Left lung (tissue), 10 donors: ENCODE data around the gene FGF1. TPM values are rescaled to one million over a fixed set of nuclear protein-coding genes. Genes with fewer than 3 reads are reported as not detected.

Experiments used
- ATAC-seq: fragments of 200-7000 bp; cut with Tn5 transposase; one replicate; pipeline ENCODE4 v1.9.1; 2020; ENCODE audit warnings: moderate library complexity
- DNase-seq, 4 donors: peaks; one replicate each; pipeline ENCODE4 v3.0.0-alpha.2; 2013 to 2020
- H3K27ac ChIP-seq, 2 donors: fragments of 200-600 bp; sonication (generic) in 1 of 2; one replicate each; pipeline versions ENCODE4 v1.5.0 to v1.8.0; 2020 to 2021
- H3K27me3 ChIP-seq, 2 donors: fragments of 200-600 bp; sonication (generic) in 1 of 2; one replicate each; pipeline versions ENCODE4 v1.5.0 to v1.8.0; 2020 to 2021
- H3K36me3 ChIP-seq, 2 donors: fragments of 200-600 bp; sonication (generic) in 1 of 2; one replicate each; pipeline versions ENCODE4 v1.5.0 to v1.8.0; 2020 to 2021
- H3K4me1 ChIP-seq, 2 donors: fragments of 200-600 bp; one replicate each; pipeline ENCODE4 v1.8.0; 2021
- H3K4me3 ChIP-seq, 2 donors: fragments of 200-600 bp; sonication (generic) in 1 of 2; one replicate each; pipeline versions ENCODE4 v1.5.0 to v1.8.0; 2020 to 2021; ENCODE audit warnings: mild to moderate bottlenecking in 1 of 2
- H3K9me3 ChIP-seq, 2 donors: fragments of 200-600 bp; sonication (generic) in 1 of 2; one replicate each; pipeline versions ENCODE4 v1.5.0 to v1.8.0; 2020 to 2021
- intact Hi-C, 2 donors: fragments of 100-400 bp; cut with DNase I; formaldehyde crosslinking; loops; one replicate each; pipeline versions ENCODE4 v1.11.2 to v1.14.2; 2022
- polyA plus RNA-seq, 6 donors: library from polyadenylated mRNA; unstranded; fragments of 120-200 nt; gene quantifications; one replicate each; pipeline ENCODE4 v1.2.1, GENCODE V29; 2013; ENCODE audit not compliant: insufficient read length in 6 of 6
- total RNA-seq, 2 donors: library from RNA; stranded (reverse); fragmentation: NEBNext Ultra II Directional; extraction: Animal tissue kit (Norgen Biotek cat#: 25700); gene quantifications; one replicate each; pipeline ENCODE4 v1.2.1, GENCODE V29; 2021
- TF ChIP-seq, protein P1 (sequence below), 2 donors: fragments of 200-600 bp; sonication (generic) in 1 of 2; IDR thresholded peaks; one replicate each; pipeline versions ENCODE4 v1.5.0 to v1.8.0; 2021; ENCODE audit warnings: antibody characterized with exemption in 2 of 2
- donor health status: DM: no; HTN: yes; CAD: no.
- donor health status: DM: no; HTN: no; CAD: no.

FGF1 gene
- total and polyA plus RNA-seq, 8 donors: 0.41 to 1.9 (median 1.4) TPM

DNA sequence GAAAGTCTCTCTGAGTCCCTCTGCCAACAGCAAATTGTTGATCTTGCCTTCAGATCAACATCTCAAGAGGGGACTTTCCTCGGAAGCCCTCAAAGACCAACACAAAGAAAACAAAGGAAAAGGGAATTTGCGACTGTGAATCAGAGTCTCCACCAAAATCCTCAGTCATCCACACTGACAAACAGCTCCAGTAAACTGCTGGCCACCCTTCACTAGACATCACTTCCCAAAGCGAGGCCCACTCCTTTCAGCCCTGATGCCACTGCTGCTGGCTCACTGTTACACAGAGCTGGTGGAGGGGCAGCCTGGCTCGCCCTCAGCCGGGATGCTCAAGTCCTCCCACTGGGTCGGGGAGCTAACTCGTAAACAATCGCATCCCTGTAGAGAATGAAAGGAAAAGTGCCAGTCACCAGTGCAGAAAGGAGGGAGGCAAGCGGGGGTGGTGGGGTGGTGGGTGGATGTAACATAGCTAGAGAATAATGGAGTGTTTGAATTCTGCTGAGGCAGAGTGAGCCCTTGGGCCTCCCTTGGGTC lies 1.3 kb downstream of the FGF1 start:
- peak overlapping the region in 1 of 2 donors; percentile 31 for H3K27ac ChIP-seq
- H3K4me1 ChIP-seq: peaks cover 0 to 3% of the 10 kb centered on the region in 2 donors
- no peaks in the 10 kb centered on the region for H3K27me3 ChIP-seq
- TF ChIP-seq, protein P1, sequence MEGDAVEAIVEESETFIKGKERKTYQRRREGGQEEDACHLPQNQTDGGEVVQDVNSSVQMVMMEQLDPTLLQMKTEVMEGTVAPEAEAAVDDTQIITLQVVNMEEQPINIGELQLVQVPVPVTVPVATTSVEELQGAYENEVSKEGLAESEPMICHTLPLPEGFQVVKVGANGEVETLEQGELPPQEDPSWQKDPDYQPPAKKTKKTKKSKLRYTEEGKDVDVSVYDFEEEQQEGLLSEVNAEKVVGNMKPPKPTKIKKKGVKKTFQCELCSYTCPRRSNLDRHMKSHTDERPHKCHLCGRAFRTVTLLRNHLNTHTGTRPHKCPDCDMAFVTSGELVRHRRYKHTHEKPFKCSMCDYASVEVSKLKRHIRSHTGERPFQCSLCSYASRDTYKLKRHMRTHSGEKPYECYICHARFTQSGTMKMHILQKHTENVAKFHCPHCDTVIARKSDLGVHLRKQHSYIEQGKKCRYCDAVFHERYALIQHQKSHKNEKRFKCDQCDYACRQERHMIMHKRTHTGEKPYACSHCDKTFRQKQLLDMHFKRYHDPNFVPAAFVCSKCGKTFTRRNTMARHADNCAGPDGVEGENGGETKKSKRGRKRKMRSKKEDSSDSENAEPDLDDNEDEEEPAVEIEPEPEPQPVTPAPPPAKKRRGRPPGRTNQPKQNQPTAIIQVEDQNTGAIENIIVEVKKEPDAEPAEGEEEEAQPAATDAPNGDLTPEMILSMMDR (IDR thresholded peaks at IDR 0.05): no peak
- H3K4me3 ChIP-seq: no peak overlapping the region
- no peaks in the 10 kb centered on the region for H3K9me3 ChIP-seq
- H3K36me3 ChIP-seq: no peaks in the 10 kb centered on the region
- DNase-seq (no peak), ATAC-seq (peak; percentile 45)
- intact Hi-C loops: no loop called here

DNA sequence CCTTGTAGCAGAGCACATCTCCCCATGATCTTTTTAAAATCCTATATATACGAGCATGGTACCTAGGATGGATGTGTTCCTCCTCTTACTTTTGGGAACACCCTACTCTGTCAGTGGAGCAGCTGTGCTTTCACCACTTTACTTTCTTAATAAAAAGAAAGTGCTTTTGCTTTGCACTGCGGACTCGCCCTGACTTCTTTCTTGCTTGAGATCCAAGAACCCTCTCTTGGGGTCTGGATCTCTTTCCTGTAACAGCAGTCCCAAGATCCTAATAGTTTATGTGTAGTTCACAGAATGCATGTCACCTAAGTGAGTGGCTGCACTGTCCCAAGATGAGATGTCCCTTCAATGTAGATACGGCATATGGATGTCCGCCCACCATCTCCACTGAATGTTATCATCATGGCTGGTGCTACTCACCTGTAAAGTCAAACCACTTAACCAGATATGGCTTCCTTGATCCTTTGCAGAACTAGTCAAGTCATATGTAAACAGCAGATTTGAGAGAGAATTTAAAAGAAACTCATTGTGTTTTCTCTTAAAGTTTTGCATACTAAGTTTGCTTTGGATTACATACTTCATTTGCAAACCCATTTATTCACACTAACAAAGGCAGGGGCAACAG lies 1.9 kb downstream of the FGF1 start:
- Histone ChIP-seq H3K27me3 (no peaks in the 10 kb centered on the region), H3K27ac (peak overlapping the region in 1 of 2 donors; percentile 31)

DNA sequence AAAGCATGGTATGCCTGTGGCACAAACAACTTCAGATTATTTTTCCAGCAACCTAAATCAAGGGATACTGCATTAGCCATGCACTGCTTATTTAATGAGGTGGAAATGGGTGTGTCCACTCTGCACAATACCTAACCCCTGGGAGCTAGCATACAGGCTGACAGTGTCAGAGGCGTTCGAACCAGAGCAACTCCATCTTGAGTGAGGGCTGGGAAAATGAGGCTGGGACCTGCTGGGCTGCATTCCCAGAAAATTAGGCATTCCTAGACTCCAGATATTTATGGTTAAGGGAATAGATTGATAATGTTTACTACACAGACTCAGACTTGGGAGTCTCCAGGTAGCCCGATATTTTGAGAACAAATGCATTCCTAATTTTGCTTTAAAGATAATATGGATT lies 2.8 kb downstream of the FGF1 start:
- no peak overlapping the region for H3K27ac ChIP-seq
- no peak for ATAC-seq
- no peak for DNase-seq
- intact Hi-C loops: no loop called here
- no peaks in the 10 kb centered on the region for H3K36me3 ChIP-seq
- no peaks in the 10 kb centered on the region for H3K27me3 ChIP-seq
- H3K4me1 ChIP-seq: peaks cover 0 to 3% of the 10 kb centered on the region in 2 donors
- H3K4me3 ChIP-seq: no peak overlapping the region
- TF ChIP-seq, protein P1 (IDR thresholded peaks at IDR 0.05): no peak
- no peaks in the 10 kb centered on the region for H3K9me3 ChIP-seq

More for the DNA sequence above, 1.9 kb downstream of the FGF1 start:
- DNase-seq: no peak
- H3K9me3 ChIP-seq: no peaks in the 10 kb centered on the region
- intact Hi-C loops: no loop called here
- H3K4me3 ChIP-seq: no peak overlapping the region
- TF ChIP-seq, protein P1 (IDR thresholded peaks at IDR 0.05): no peak
- H3K4me1 ChIP-seq: peaks cover 0 to 3% of the 10 kb centered on the region in 2 donors
- no peak for ATAC-seq
- H3K36me3 ChIP-seq: no peaks in the 10 kb centered on the region

DNA sequence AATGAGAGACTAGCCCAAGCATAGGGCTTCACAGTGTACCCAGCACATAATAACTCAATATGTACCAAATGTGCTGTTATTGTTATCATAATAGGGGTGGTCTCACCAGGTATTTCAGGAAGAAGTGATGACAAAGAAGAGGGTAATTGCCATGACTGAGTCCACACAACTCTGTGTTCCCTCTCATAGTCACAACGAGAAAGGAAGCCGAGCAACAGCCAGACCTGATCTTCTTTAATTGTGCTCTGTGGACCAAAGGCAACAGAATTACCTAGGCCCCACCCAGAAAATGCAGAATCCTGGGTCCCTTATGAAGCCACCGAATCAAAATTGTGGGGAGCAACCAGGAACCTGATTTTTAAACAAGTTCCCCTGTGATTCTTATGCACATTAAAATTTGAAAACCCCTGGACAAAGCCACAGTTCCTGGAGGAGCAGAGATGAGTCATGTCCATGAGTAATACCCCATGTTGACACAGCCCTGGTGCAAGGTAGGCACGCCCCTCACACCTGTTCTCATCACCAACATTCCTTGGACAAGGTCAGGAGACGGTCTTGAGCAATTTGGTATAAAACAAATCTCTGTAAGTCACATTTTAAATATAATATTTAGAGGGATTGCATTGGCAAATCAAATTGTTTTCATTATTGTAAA lies 5.2 kb downstream of the FGF1 start:
- intact Hi-C loops: no loop called here
- no peaks in the 10 kb centered on the region for H3K9me3 ChIP-seq
- H3K27me3 ChIP-seq: no peaks in the 10 kb centered on the region
- no peak overlapping the region for H3K4me3 ChIP-seq
- ATAC-seq (peak; percentile 91), DNase-seq (no peak)
- H3K4me1 ChIP-seq: peaks cover 0 to 3% of the 10 kb centered on the region in 2 donors
- no peaks in the 10 kb centered on the region for H3K36me3 ChIP-seq
- TF ChIP-seq, protein P1 (IDR thresholded peaks at IDR 0.05): no peak
- no peak overlapping the region for H3K27ac ChIP-seq

DNA sequence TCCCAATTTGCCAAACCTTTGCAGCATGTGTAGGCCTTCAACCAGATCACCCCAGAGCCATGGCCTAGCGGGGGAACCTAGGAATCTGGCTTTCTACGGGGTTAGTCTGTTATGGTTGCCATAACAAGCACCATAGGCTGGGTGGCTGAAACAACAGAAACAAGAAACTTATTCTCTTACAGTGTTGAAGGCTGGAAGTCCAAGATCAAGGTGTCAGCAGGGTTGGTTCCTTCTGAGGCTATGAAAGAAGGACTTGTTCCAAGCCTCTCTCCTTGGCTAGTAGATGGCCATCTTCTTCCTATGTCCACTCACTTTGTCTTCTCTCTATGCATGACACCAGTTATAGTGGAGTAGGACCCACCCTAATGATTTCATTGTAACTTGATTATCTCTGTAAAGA lies 6.1 kb downstream of the FGF1 start:
- DNase-seq (no peak), ATAC-seq (no peak)
- intact Hi-C loops: no loop called here

More for the DNA sequence above, 6.1 kb downstream of the FGF1 start:
- no peaks in the 10 kb centered on the region for H3K36me3 ChIP-seq
- no peak overlapping the region for H3K27ac ChIP-seq
- no peak overlapping the region for H3K4me3 ChIP-seq
- H3K4me1 ChIP-seq: no peaks in the 10 kb centered on the region
- no peaks in the 10 kb centered on the region for H3K9me3 ChIP-seq
- H3K27me3 ChIP-seq: no peaks in the 10 kb centered on the region
- TF ChIP-seq, protein P1 (IDR thresholded peaks at IDR 0.05): no peak
